ENCODE data around the gene RALGPS1. TPM values are rescaled to one million over a fixed set of nuclear protein-coding genes. Genes with fewer than 3 reads are reported as not detected.

Gene RALGPS1
- total RNA-seq, 2 experiments from 2014 or later, result 1.9 to 2.2 TPM

DNA sequence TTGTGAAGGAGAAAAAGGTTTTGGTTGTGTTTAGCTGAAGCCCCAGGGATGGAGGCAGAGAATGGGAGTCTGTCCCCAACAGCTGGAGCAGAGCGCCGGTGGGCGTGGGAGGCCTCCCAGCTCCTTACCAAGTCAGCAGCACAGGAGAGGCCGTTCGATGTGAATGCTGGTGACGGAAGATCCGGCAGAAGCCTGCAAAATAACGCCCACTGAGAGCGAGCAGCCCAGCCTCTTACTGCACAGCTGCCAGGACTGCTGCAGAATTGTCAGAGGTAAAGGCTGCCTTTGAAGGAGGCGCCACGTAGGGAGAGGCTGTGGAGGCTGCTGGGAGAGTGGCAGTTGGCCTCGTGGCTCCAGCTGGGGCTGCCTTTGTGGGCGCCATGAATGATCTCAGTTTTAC lies 181.6 kb downstream of the RALGPS1 start:
- no peak for TF ChIP-seq CTCF (IDR thresholded peaks at IDR 0.05)
- Mint-ChIP-seq H3K9me3 (no peaks in the 10 kb centered on the region), H3K27ac (no peak overlapping the region), H3K4me1 (ENCODE audit: low read depth) (no peaks in the 10 kb centered on the region), H3K36me3 (ENCODE audit: low read depth) (no peaks in the 10 kb centered on the region), H3K4me3 (no peak overlapping the region), H3K27me3 (no peaks in the 10 kb centered on the region)
- no peak for ATAC-seq
- no peak for DNase-seq
- ChIA-PET CTCF (interaction anchor here (1.8 kb wide), 1 partner anchor 17 kb away, joined by 3 read pairs; no protein-coding TSS in a partner anchor), POLR2A (no interaction called here)
- intact Hi-C loops (cut with micrococcal nuclease), result no loop called here

DNA sequence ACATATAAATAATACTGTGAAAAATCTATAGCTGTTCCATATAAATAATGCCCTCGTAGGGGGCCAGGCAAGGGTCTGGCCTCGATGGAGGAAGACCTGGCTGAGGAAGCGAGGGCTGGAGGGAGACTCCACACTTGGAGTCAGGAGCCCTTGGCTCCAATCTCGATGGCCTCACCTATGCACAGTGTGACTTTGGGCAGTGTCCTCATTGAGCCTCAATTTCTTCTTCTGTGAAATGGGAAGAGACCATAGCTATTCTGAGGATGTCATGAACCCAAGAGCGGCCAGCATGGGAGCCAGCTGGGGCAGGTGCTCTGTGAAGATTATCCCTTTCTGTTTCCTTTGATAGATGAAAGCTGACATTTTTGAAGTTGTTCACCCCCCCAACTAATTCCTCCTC lies 183.1 kb downstream of the RALGPS1 start:
- no peak for ATAC-seq
- CTCF ChIA-PET, result interaction anchor here (1.8 kb wide), 1 partner anchor 18 kb away, joined by 3 read pairs; no protein-coding TSS in a partner anchor
- no peaks in the 10 kb centered on the region for H3K4me1 Mint-ChIP-seq (ENCODE audit: low read depth)
- TF ChIP-seq CTCF (IDR thresholded peaks at IDR 0.05), result no peak
- no peak overlapping the region for H3K27ac Mint-ChIP-seq
- H3K36me3 Mint-ChIP-seq (ENCODE audit: low read depth), result no peaks in the 10 kb centered on the region
- H3K9me3 Mint-ChIP-seq, result no peaks in the 10 kb centered on the region
- no peak for DNase-seq
- H3K4me3 Mint-ChIP-seq, result no peak overlapping the region
- intact Hi-C loops (cut with micrococcal nuclease), result no loop called here
- POLR2A ChIA-PET, result no interaction called here
- no peaks in the 10 kb centered on the region for H3K27me3 Mint-ChIP-seq

GRCh38 chr9:127098916-127099553 lies 184.5 kb downstream of the RALGPS1 start:
- ATAC-seq (no peak), DNase-seq (no peak)
- intact Hi-C loops (cut with micrococcal nuclease), result no loop called here
- Mint-ChIP-seq H3K9me3 (no peaks in the 10 kb centered on the region), H3K4me1 (ENCODE audit: low read depth) (no peaks in the 10 kb centered on the region), H3K27ac (no peak overlapping the region), H3K4me3 (no peak overlapping the region), H3K36me3 (ENCODE audit: low read depth) (no peaks in the 10 kb centered on the region), H3K27me3 (no peaks in the 10 kb centered on the region)
- POLR2A ChIA-PET, result no interaction called here
- no peak for TF ChIP-seq CTCF (IDR thresholded peaks at IDR 0.05)
- CTCF ChIA-PET, result no interaction called here

DNA sequence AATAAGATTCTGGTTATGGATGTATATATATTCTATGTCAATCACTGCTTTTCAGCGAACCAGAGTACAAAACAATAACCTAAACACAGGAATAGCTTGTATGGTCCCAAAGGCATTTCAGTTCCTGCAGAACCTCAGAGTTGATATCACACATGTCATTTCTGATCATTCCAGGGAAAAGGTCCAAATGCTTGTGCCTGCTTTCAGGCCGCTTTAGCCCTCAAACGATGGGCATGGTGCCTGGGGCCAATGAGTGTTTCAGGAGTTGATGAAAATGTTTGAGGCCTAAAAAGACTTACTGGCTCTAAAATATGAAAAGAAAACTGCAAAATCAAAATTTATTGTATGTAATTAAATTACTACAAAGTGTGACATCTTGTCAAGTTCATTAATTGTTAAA lies 185.1 kb downstream of the RALGPS1 start:
- DNase-seq (no peak), ATAC-seq (no peak)
- no peak for TF ChIP-seq CTCF (IDR thresholded peaks at IDR 0.05)
- Mint-ChIP-seq H3K27me3 (no peaks in the 10 kb centered on the region), H3K27ac (no peak overlapping the region), H3K9me3 (no peaks in the 10 kb centered on the region), H3K4me1 (ENCODE audit: low read depth) (no peaks in the 10 kb centered on the region), H3K36me3 (ENCODE audit: low read depth) (no peaks in the 10 kb centered on the region), H3K4me3 (no peak overlapping the region)
- CTCF ChIA-PET, result no interaction called here
- intact Hi-C loops (cut with micrococcal nuclease), result no loop called here
- POLR2A ChIA-PET, result no interaction called here

- no peaks in the 10 kb centered on the region for H3K27me3 Mint-ChIP-seq
- no peak overlapping the region for H3K27ac Mint-ChIP-seq
- DNase-seq (no peak), ATAC-seq (no peak)
- H3K4me1 Mint-ChIP-seq (ENCODE audit: low read depth), result no peaks in the 10 kb centered on the region
- TF ChIP-seq CTCF (IDR thresholded peaks at IDR 0.05), result no peak
- no peak overlapping the region for H3K4me3 Mint-ChIP-seq
- H3K9me3 Mint-ChIP-seq, result no peaks in the 10 kb centered on the region
- no peaks in the 10 kb centered on the region for H3K36me3 Mint-ChIP-seq (ENCODE audit: low read depth)
- intact Hi-C loops (cut with micrococcal nuclease), result no loop called here
- CTCF ChIA-PET, result no interaction called here
- POLR2A ChIA-PET, result no interaction called here
Measured at GRCh38 chr9:127102176-127102575, 187.6 kb downstream of the RALGPS1 start.
